Panc1 (cell line): ENCODE data around the gene TMA7.
"Not testable (repeated sequence)": the region's sequence is repeated elsewhere in the genome, so short reads cannot be mapped to it uniquely, and the experiment has no call there.

ENCODE experiments used
- CTCF ChIP-seq: fragments of 450-650 bp; IDR thresholded peaks from 2 replicates; pipeline ENCODE4 v1.5.1; 2017; ENCODE audit warnings: mild to moderate bottlenecking
- POLR2AphosphoS5 ChIP-seq: IDR thresholded peaks from 2 replicates; pipeline ENCODE4 v1.6.1; 2012; ENCODE audit warnings: mild to moderate bottlenecking, low read depth, low read length, moderate library complexity
- REST ChIP-seq, 2 experiments: IDR thresholded peaks; 2 replicates each; pipeline ENCODE4 v1.6.1; 2011 to 2012; ENCODE audit warnings: low read depth in 2 of 2, control low read depth in 1 of 2, low read length in 1 of 2, mild to moderate bottlenecking in 1 of 2, moderate library complexity in 1 of 2; ENCODE audit not compliant: insufficient read depth in 1 of 2
- SIN3A ChIP-seq: IDR thresholded peaks from 2 replicates; pipeline ENCODE4 v1.6.1; 2012; ENCODE audit warnings: low read depth, mild to moderate bottlenecking, low read length, moderate library complexity, borderline replicate concordance; ENCODE audit not compliant: insufficient read depth
- TCF7L2 ChIP-seq: IDR thresholded peaks from 2 replicates; pipeline ENCODE4 v1.6.1; 2011; ENCODE audit warnings: mild to moderate bottlenecking, low read depth, low read length, inconsistent platforms

GRCh38 chr3:48482822-48483221 lies 42.8 kb downstream of the TMA7 start:
- not testable (repeated sequence) for TF ChIP-seq POLR2AphosphoS5; CTCF; SIN3A; REST (IDR thresholded peaks at IDR 0.05; ENCODE audit: insufficient read depth in 1 of 2, low read depth in 2 of 2, low read length in 1 of 2); TCF7L2
